Measurements from ENCODE around the gene FADS1. TPM values are rescaled to one million over a fixed set of nuclear protein-coding genes. Genes with fewer than 3 reads are reported as not detected.
A peak's percentile ranks its signal among the peaks of the same experiment; 100 is the strongest.

FADS1 gene
- total RNA-seq, 2 donors from 2014 or later: 39.0 to 52.9 TPM

GRCh38 chr11:61797263-61797944, 19.4 kb downstream of the FADS1 start:
- no peaks in the 10 kb centered on the region for H3K9me3 ChIP-seq
- no peak for ATAC-seq (ENCODE audit: insufficient number of reproducible peaks, low FRiP score, low read depth)
- peaks cover 7 to 18% of the 10 kb centered on the region in 2 donors for H3K4me1 ChIP-seq (ENCODE audit: control insufficient read depth in 1 of 2, low read depth in 2 of 2)
- peaks cover 13% of the 10 kb centered on the region for H3K36me3 ChIP-seq
- H3K27ac ChIP-seq: peak overlapping the region; percentile 43 to 55
- peak; percentile 31 for DNase-seq (ENCODE audit: low spot score)
- peak overlapping the region; percentile 34 for H3K4me3 ChIP-seq
- peak; percentile 78 for TF ChIP-seq CTCF (IDR thresholded peaks at IDR 0.05)
- H3K27me3 ChIP-seq (replicated peaks; ENCODE audit: insufficient read depth): no peaks in the 10 kb centered on the region

- no peak for TF ChIP-seq CTCF (IDR thresholded peaks at IDR 0.05)
- Histone ChIP-seq H3K4me3 (no peak overlapping the region), H3K27ac (no peak overlapping the region), H3K27me3 (replicated peaks; ENCODE audit: insufficient read depth) (no peaks in the 10 kb centered on the region), H3K36me3 (peaks cover 3% of the 10 kb centered on the region), H3K4me1 (ENCODE audit: control insufficient read depth in 1 of 2, low read depth in 2 of 2) (peaks cover 14 to 28% of the 10 kb centered on the region in 2 donors), H3K9me3 (no peaks in the 10 kb centered on the region)
- ATAC-seq (ENCODE audit: insufficient number of reproducible peaks, low FRiP score, low read depth): no peak
- no peak for DNase-seq (ENCODE audit: low spot score)
Measured at GRCh38 chr11:61795876-61796526, 20.8 kb downstream of the FADS1 start.

- TF ChIP-seq CTCF (IDR thresholded peaks at IDR 0.05): no peak
- H3K4me3 ChIP-seq: no peak overlapping the region
- peaks cover 14 to 30% of the 10 kb centered on the region in 2 donors for H3K4me1 ChIP-seq (ENCODE audit: control insufficient read depth in 1 of 2, low read depth in 2 of 2)
- DNase-seq (ENCODE audit: low spot score) (no peak), ATAC-seq (ENCODE audit: insufficient number of reproducible peaks, low FRiP score, low read depth) (no peak)
- H3K27me3 ChIP-seq (replicated peaks; ENCODE audit: insufficient read depth): no peaks in the 10 kb centered on the region
- H3K9me3 ChIP-seq: no peaks in the 10 kb centered on the region
- H3K36me3 ChIP-seq: peaks cover 4% of the 10 kb centered on the region
- H3K27ac ChIP-seq: no peak overlapping the region
Measured at GRCh38 chr11:61795459-61795858, 21.3 kb downstream of the FADS1 start.

GRCh38 chr11:61794579-61794978, 22.2 kb downstream of the FADS1 start:
- no peak overlapping the region for H3K4me3 ChIP-seq
- TF ChIP-seq CTCF (IDR thresholded peaks at IDR 0.05): no peak
- H3K4me1 ChIP-seq (ENCODE audit: control insufficient read depth in 1 of 2, low read depth in 2 of 2): peaks cover 14 to 30% of the 10 kb centered on the region in 2 donors
- DNase-seq (ENCODE audit: low spot score) (no peak), ATAC-seq (ENCODE audit: insufficient number of reproducible peaks, low FRiP score, low read depth) (no peak)
- H3K27me3 ChIP-seq (replicated peaks; ENCODE audit: insufficient read depth): no peaks in the 10 kb centered on the region
- H3K27ac ChIP-seq: no peak overlapping the region
- peaks cover 12% of the 10 kb centered on the region for H3K36me3 ChIP-seq
- H3K9me3 ChIP-seq: no peaks in the 10 kb centered on the region

- Histone ChIP-seq H3K4me1 (ENCODE audit: control insufficient read depth in 1 of 2, low read depth in 2 of 2) (peaks cover 14 to 30% of the 10 kb centered on the region in 2 donors), H3K4me3 (no peak overlapping the region), H3K27me3 (replicated peaks; ENCODE audit: insufficient read depth) (no peaks in the 10 kb centered on the region), H3K36me3 (peaks cover 20% of the 10 kb centered on the region), H3K9me3 (no peaks in the 10 kb centered on the region), H3K27ac (no peak overlapping the region)
- DNase-seq (ENCODE audit: low spot score) (no peak), ATAC-seq (ENCODE audit: insufficient number of reproducible peaks, low FRiP score, low read depth) (no peak)
- TF ChIP-seq CTCF (IDR thresholded peaks at IDR 0.05): no peak
Measured at GRCh38 chr11:61793829-61794204, 23.0 kb downstream of the FADS1 start.

All from thoracic aorta (tissue), 2 donors.